CD14-positive monocyte (primary cell): Measurements from ENCODE around the gene SMTN. TPM values are rescaled to one million over a fixed set of nuclear protein-coding genes. Genes with fewer than 3 reads are reported as not detected.

Source experiments
- DNase-seq, 3 donors: peaks; one replicate each; pipeline ENCODE4 v3.0.0-alpha.2; 2011 to 2022
- H2AFZ ChIP-seq: 2 replicates; pipeline ENCODE4 v1.6.0; 2012; ENCODE audit warnings: mild to moderate bottlenecking, low read depth, low read length, inconsistent platforms; ENCODE audit not compliant: insufficient read depth, poor library complexity, severe bottlenecking
- H3K27ac ChIP-seq, 2 donors: 1 replicate in 1 of 2; 2 replicates in 1 of 2; pipeline ENCODE4 v1.5.1; 2012 to 2013; ENCODE audit warnings: low read length in 2 of 2, control low read depth in 1 of 2, inconsistent platforms in 1 of 2, low read depth in 1 of 2, mild to moderate bottlenecking in 1 of 2
- H3K27me3 ChIP-seq, 2 donors: one replicate each; pipeline versions ENCODE4 v1.6.0 to v1.6.1; 2011 to 2013; ENCODE audit warnings: low read length in 2 of 2; ENCODE audit not compliant: control insufficient read depth in 2 of 2, insufficient read depth in 2 of 2
- H3K36me3 ChIP-seq, 2 donors: replicated peaks in 1 of 2; 1 replicate in 1 of 2; 2 replicates in 1 of 2; pipeline versions ENCODE4 v1.5.1 to v1.6.1; 2012 to 2013; ENCODE audit warnings: low read length in 2 of 2, control low read depth in 1 of 2, inconsistent platforms in 1 of 2, mild to moderate bottlenecking in 1 of 2; ENCODE audit not compliant: insufficient read depth in 2 of 2, control insufficient read depth in 1 of 2
- H3K4me1 ChIP-seq, 2 donors: 1 replicate in 1 of 2; 2 replicates in 1 of 2; pipeline versions ENCODE4 v1.5.1 to v1.6.1; 2012 to 2013; ENCODE audit warnings: low read length in 2 of 2, control low read depth in 1 of 2, inconsistent platforms in 1 of 2, mild to moderate bottlenecking in 1 of 2, moderate library complexity in 1 of 2; ENCODE audit not compliant: insufficient read depth in 2 of 2, control insufficient read depth in 1 of 2
- H3K4me2 ChIP-seq: replicated peaks from 2 replicates; pipeline ENCODE3; 2012; ENCODE audit warnings: low read length, moderate library complexity, mild to moderate bottlenecking; ENCODE audit not compliant: poor library complexity, severe bottlenecking; ENCODE audit errors: extremely low read depth
- H3K4me3 ChIP-seq, 3 experiments: fragments of 200-600 bp in 1 of 3; sonication (generic) in 1 of 3; replicated peaks in 1 of 3; 1 replicate in 2 of 3; 2 replicates in 1 of 3; pipeline ENCODE4 v1.5.1; 2011 to 2013; ENCODE audit warnings: low read length in 3 of 3, mild to moderate bottlenecking in 3 of 3, control low read depth in 2 of 3, low read depth in 2 of 3, inconsistent platforms in 1 of 3, moderate library complexity in 1 of 3
- H3K79me2 ChIP-seq: 2 replicates; pipeline ENCODE4 v1.6.0; 2012; ENCODE audit warnings: mild to moderate bottlenecking, control low read depth, inconsistent platforms, low read length, moderate library complexity; ENCODE audit not compliant: insufficient read depth
- H3K9ac ChIP-seq: 2 replicates; pipeline ENCODE4 v1.6.0; 2017; ENCODE audit warnings: low read length, mild to moderate bottlenecking; ENCODE audit not compliant: insufficient read depth, poor library complexity, severe bottlenecking
- H3K9me3 ChIP-seq, 2 donors: replicated peaks in 1 of 2; 1 replicate in 1 of 2; 2 replicates in 1 of 2; pipeline versions ENCODE4 v1.5.1 to v1.6.1; 2012 to 2013; ENCODE audit warnings: low read length in 2 of 2, control low read depth in 1 of 2; ENCODE audit not compliant: control insufficient read depth in 1 of 2, insufficient read depth in 1 of 2
- H4K20me1 ChIP-seq: 2 replicates; pipeline ENCODE4 v1.6.0; 2012; ENCODE audit warnings: mild to moderate bottlenecking, low read length, control low read depth, moderate library complexity; ENCODE audit not compliant: insufficient read depth
- H3K27ac Mint-ChIP-seq, 7 donors: one replicate each; pipeline ENCODE4 v1.8.0; 2020; ENCODE audit warnings: mild to moderate bottlenecking in 7 of 7, mixed read lengths in 7 of 7, moderate library complexity in 6 of 7, inconsistent platforms in 2 of 7
- H3K27me3 Mint-ChIP-seq, 3 donors: one replicate each; pipeline ENCODE4 v1.8.0; 2021 to 2022; ENCODE audit warnings: low read depth in 3 of 3, mild to moderate bottlenecking in 3 of 3, mixed read lengths in 3 of 3, moderate library complexity in 3 of 3, inconsistent platforms in 1 of 3
- H3K36me3 Mint-ChIP-seq, 2 donors: one replicate each; pipeline ENCODE4 v1.8.0; 2020; ENCODE audit warnings: mixed read lengths in 2 of 2, inconsistent platforms in 1 of 2, mild to moderate bottlenecking in 1 of 2
- H3K4me1 Mint-ChIP-seq: one replicate; pipeline ENCODE4 v1.8.0; 2020; ENCODE audit warnings: mild to moderate bottlenecking, mixed read lengths
- H3K4me3 Mint-ChIP-seq, 2 donors: one replicate each; pipeline ENCODE4 v1.8.0; 2020; ENCODE audit warnings: mild to moderate bottlenecking in 2 of 2, mixed read lengths in 2 of 2, moderate library complexity in 1 of 2
- H3K9me3 Mint-ChIP-seq, 7 donors: one replicate each; pipeline ENCODE4 v1.8.0; 2020 to 2022; ENCODE audit warnings: mixed read lengths in 7 of 7, mild to moderate bottlenecking in 6 of 7, moderate library complexity in 6 of 7, inconsistent platforms in 2 of 7
- CTCF ChIP-seq: fragments of 200-600 bp; IDR thresholded peaks from one replicate; pipeline ENCODE4 v1.8.0; 2022; ENCODE audit warnings: antibody characterized with exemption, mild to moderate bottlenecking
- WGBS: methylation state at CpG from one replicate; pipeline ENCODE4 v1.1.5; 2013; ENCODE audit warnings: missing lambda C conversion rate; ENCODE audit not compliant: insufficient coverage; 5-methylcytosine and 5-hydroxymethylcytosine counted together
- intact Hi-C, 2 donors: fragments of 100-400 bp; cut with micrococcal nuclease; formaldehyde crosslinking; loops; one replicate each; pipeline versions ENCODE4 v1.15.0 to v1.15.1; 2023
- polyA plus RNA-seq, 3 donors: library from polyadenylated mRNA; depleted of rRNA in 1 of 3; unstranded in 2 of 3; stranded (reverse) in 1 of 3; fragments of 300-500 nt in 2 of 3; fragments of >200 nt in 1 of 3; fragmentation: Illumina TruSeq in 2 of 3; gene quantifications; 1 replicate in 2 of 3; 2 replicates in 1 of 3; pipeline ENCODE4 v1.2.3, GENCODE V29; 2012 to 2021

SMTN gene
- polyA plus RNA-seq, 3 donors: 0.87 to 13.3 (median 0.88) TPM

DNA sequence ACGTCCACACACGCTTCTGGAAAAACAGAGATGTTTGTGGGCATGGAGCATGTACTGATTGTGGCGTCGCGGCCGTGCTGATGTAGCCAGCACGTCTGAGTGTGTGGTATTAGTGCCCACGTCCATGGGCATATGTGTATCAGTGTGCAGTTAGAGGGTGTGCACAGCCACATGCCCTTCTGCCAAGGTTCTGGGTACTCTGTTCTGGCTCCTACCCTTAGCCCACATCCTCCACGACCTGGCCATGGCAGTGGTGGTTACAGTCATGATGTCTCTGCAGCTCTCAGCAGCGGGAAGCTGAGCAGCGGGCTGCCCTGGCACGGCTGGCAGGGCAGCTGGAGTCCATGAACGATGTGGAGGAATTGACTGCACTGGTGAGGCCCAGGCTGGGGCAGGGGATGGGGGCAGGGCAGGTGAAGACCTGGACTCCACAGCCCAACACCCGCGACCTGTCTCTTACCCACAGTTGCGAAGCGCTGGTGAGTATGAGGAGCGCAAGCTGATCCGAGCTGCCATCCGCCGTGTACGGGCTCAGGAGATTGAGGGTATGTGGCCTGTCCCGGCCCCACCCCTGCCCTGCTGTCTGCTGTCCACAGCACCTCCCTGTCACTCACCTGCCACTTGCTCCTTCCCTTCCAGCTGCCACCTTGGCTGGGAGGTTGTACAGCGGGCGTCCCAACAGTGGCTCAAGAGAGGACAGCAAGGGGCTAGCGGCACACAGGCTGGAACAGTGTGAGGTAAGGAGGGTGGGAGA is 7.3 kb downstream of the SMTN start:
- Mint-ChIP-seq H3K36me3 (peaks cover 7 to 26% of the 10 kb centered on the region in 2 donors), H3K27me3 (peaks cover 0 to 2% (median 0%) of the 10 kb centered on the region in 3 donors), H3K4me3 (no peak overlapping the region), H3K9me3 (no peaks in the 10 kb centered on the region), H3K27ac (peak overlapping the region in 2 of 7 donors; percentile 41 to 69), H3K4me1 (peaks cover 16% of the 10 kb centered on the region)
- no peak overlapping the region for H3K4me3 ChIP-seq
- H3K9ac ChIP-seq: no peak overlapping the region
- no peak overlapping the region for H3K27ac ChIP-seq
- no peak overlapping the region for H3K4me2 ChIP-seq
- no peak for DNase-seq
- H2AFZ ChIP-seq: no peak overlapping the region
- H3K36me3 ChIP-seq: peaks cover 13 to 28% of the 10 kb centered on the region in 2 donors
- intact Hi-C loops: loop anchor here in 1 of 2 donors (5.0 kb wide), 2 partner anchors 141 to 184 kb away; no protein-coding TSS in a partner anchor
- H4K20me1 ChIP-seq: no peaks in the 10 kb centered on the region
- no peaks in the 10 kb centered on the region for H3K79me2 ChIP-seq
- WGBS: 97% methylated on average over 22 of the region's 26 CpGs
- no peak for TF ChIP-seq CTCF
- H3K27me3 ChIP-seq: no peaks in the 10 kb centered on the region
- H3K4me1 ChIP-seq: peaks cover 16 to 24% of the 10 kb centered on the region in 2 donors
- no peaks in the 10 kb centered on the region for H3K9me3 ChIP-seq

DNA sequence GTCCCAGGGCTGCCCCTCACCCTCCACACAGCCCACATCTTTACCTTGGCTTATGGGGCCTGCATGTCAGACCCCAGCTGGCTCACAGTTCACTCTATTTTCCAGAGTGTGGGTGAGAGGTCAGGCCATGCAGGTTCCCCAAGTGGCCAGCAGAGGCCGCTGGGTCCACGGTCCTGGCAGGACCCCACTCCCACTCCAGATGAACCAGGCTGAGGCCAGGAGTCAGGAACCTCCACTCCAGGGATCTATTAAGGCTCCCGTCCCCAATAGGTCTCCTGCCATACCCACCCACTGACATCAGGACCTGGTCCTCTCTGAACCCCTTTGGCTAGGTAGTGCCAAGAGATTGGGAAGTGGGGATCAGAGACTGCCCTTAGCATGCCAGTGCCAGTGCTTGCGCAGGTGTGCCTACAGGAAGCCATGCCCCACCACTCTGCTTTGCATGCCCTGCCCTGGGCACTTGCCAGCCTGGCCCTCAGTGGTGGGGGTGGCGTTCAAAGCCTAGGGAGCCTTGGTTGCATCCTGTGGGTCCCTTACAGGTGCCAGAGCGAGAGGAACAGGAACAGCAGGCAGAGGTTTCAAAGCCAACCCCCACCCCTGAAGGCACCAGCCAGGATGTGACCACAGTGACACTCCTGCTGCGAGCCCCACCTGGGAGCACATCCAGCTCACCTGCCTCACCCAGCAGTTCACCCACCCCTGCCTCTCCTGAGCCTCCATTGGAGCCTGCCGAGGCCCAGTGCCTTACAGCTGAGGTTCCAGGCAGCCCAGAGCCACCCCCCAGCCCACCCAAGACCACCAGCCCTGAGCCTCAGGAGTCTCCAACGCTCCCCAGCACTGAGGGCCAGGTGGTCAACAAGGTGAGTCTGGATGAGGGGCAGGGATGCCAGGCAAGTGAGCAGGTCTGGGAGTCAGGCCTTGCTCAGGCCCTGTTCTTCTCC is 8.3 kb downstream of the SMTN start:
- peak; percentile 27 to 50 (median 44) for DNase-seq
- WGBS: 100% methylated on average over 5 of the region's 9 CpGs
- peak overlapping the region in 1 of 7 donors; percentile 55 for H3K27ac Mint-ChIP-seq
- Histone ChIP-seq H3K9me3 (no peaks in the 10 kb centered on the region), H3K79me2 (no peaks in the 10 kb centered on the region), H4K20me1 (no peaks in the 10 kb centered on the region), H3K9ac (no peak overlapping the region), H3K4me3 (no peak overlapping the region), H3K4me1 (peaks cover 5 to 14% of the 10 kb centered on the region in 2 donors), H3K4me2 (no peak overlapping the region), H3K27ac (peak overlapping the region in 1 of 2 donors; percentile 31), H3K27me3 (no peaks in the 10 kb centered on the region), H2AFZ (no peak overlapping the region), H3K36me3 (peaks cover 13 to 29% of the 10 kb centered on the region in 2 donors)
- H3K36me3 Mint-ChIP-seq: peaks cover 7 to 33% of the 10 kb centered on the region in 2 donors
- no peak overlapping the region for H3K4me3 Mint-ChIP-seq
- no peaks in the 10 kb centered on the region for H3K9me3 Mint-ChIP-seq
- intact Hi-C loops: loop anchor here in 1 of 2 donors (5.0 kb wide), 2 partner anchors 142 to 183 kb away; no protein-coding TSS in a partner anchor
- peaks cover 0 to 2% (median 0%) of the 10 kb centered on the region in 3 donors for H3K27me3 Mint-ChIP-seq
- peak; percentile 89 for TF ChIP-seq CTCF
- peaks cover 6% of the 10 kb centered on the region for H3K4me1 Mint-ChIP-seq
